H1 (cell line): ENCODE data around the gene STX2. TPM values are rescaled to one million over a fixed set of nuclear protein-coding genes. Genes with fewer than 3 reads are reported as not detected.

Source experiments
- CHD2 ChIP-seq: IDR thresholded peaks from 2 replicates; pipeline ENCODE4 v1.6.1; 2012; ENCODE audit warnings: low read length, improper control_type of control experiment
- GTF2F1 ChIP-seq: IDR thresholded peaks from 2 replicates; pipeline ENCODE4 v1.6.1; 2012; ENCODE audit warnings: low read depth, low read length, improper control_type of control experiment, borderline replicate concordance
- MAX ChIP-seq: IDR thresholded peaks from 2 replicates; pipeline ENCODE4 v1.6.1; 2012; ENCODE audit warnings: inconsistent platforms
- POLR2A ChIP-seq, 2 experiments: IDR thresholded peaks; 1 replicate in 1 of 2; 2 replicates in 1 of 2; pipeline ENCODE4 v1.6.1; 2011; ENCODE audit warnings: low read depth in 2 of 2, low read length in 2 of 2, mild to moderate bottlenecking in 2 of 2; ENCODE audit errors: control extremely low read depth in 1 of 2
- POLR2AphosphoS5 ChIP-seq: IDR thresholded peaks from 2 replicates; pipeline ENCODE4 v1.6.1; 2011; ENCODE audit warnings: low read depth, low read length
- RFX5 ChIP-seq: IDR thresholded peaks from 2 replicates; pipeline ENCODE4 v1.6.1; 2011; ENCODE audit warnings: low read depth, low read length, improper control_type of control experiment, borderline replicate concordance
- SIX5 ChIP-seq: IDR thresholded peaks from 2 replicates; pipeline ENCODE4 v1.6.1; 2011; ENCODE audit warnings: mild to moderate bottlenecking, low read depth, low read length
- polyA plus RNA-seq, 7 experiments: library from polyadenylated mRNA; depleted of rRNA in 3 of 7; stranded (reverse) in 5 of 7; unstranded in 2 of 7; fragments of >200 nt in 5 of 7; fragments of 200-250 nt in 2 of 7; gene quantifications; 1 replicate in 5 of 7; 2 replicates in 1 of 7; 4 replicates in 1 of 7; pipeline versions ENCODE4 v1.2.1 to v1.2.3, GENCODE V29; 2011 to 2013; ENCODE audit warnings: missing spikeins in 2 of 7, mixed read lengths in 2 of 7
- total RNA-seq: library from RNA; stranded (reverse); fragmentation: NEBNext Ultra II Directional; extraction: Animal tissue kit (Norgen Biotek cat#: 25700); gene quantifications from 2 replicates; pipeline ENCODE4 v1.2.1, GENCODE V29; 2021

STX2 gene
- total and polyA plus RNA-seq, 2 of the 8 experiments (the other 6 are each of a cell fraction or from before 2014, with no cell fraction given) = 20.0 to 26.3 TPM

- TF ChIP-seq POLR2AphosphoS5 (no peak), GTF2F1 (no peak), SIX5 (no peak), POLR2A (IDR thresholded peaks at IDR 0.05; ENCODE audit: control extremely low read depth in 1 of 2, low read depth in 2 of 2, low read length in 2 of 2) (no peak), CHD2 (no peak), MAX (no peak), RFX5 (no peak)
- TF ChIP-seq, all 59 proteins: peak for 0
These were observed 62.2 kb downstream of the STX2 start (continued) for GRCh38 chr12:130776857-130777339.
